Naive thymus-derived CD8-positive, alpha-beta T cell (primary cell): Measurements from ENCODE around the gene SRGAP2C. TPM values are rescaled to one million over a fixed set of nuclear protein-coding genes. Genes with fewer than 3 reads are reported as not detected.
"Not testable (repeated sequence)": the region's sequence is repeated elsewhere in the genome, so short reads cannot be mapped to it uniquely, and the experiment has no call there.

Experiments
- ATAC-seq, 2 donors: fragments of 150-1000 bp; cut with Tn5 transposase in 1 of 2; sonication (Bioruptor Pico), chemical (Tn5 transposase) in 1 of 2; 1 replicate in 1 of 2; 2 replicates in 1 of 2; pipeline ENCODE4 v1.10.0; 2021; ENCODE audit warnings: mild to moderate bottlenecking in 2 of 2, moderate library complexity in 2 of 2
- POLR2A ChIA-PET: fragments of 350-600 bp; sonication (Branson Sonifier 250); formaldehyde crosslinking; loops from one replicate; lab custom pipeline; 2021; ENCODE audit warnings: antibody characterized with exemption; lab: Charles Lee
- DNase-seq, 10 donors: peaks; one replicate each; pipeline versions ENCODE4 v3.0.0 to v3.0.0-alpha.2; 2020 to 2022
- H3K27ac Mint-ChIP-seq, 10 donors: one replicate each; pipeline ENCODE4 v1.8.0; 2020 to 2022; ENCODE audit warnings: mild to moderate bottlenecking in 10 of 10, mixed read lengths in 10 of 10, moderate library complexity in 4 of 10, inconsistent platforms in 1 of 10
- H3K27me3 Mint-ChIP-seq, 5 donors: one replicate each; pipeline ENCODE4 v1.8.0; 2021 to 2022; ENCODE audit warnings: mixed read lengths in 5 of 5
- H3K36me3 Mint-ChIP-seq, 3 donors: one replicate each; pipeline ENCODE4 v1.8.0; 2020 to 2022; ENCODE audit warnings: mixed read lengths in 3 of 3, mild to moderate bottlenecking in 2 of 3, inconsistent platforms in 1 of 3
- H3K4me1 Mint-ChIP-seq, 4 donors: one replicate each; pipeline ENCODE4 v1.8.0; 2021 to 2022; ENCODE audit warnings: mixed read lengths in 4 of 4
- H3K4me3 Mint-ChIP-seq, 10 donors: one replicate each; pipeline ENCODE4 v1.8.0; 2020 to 2022; ENCODE audit warnings: mild to moderate bottlenecking in 10 of 10, mixed read lengths in 10 of 10, moderate library complexity in 6 of 10, inconsistent platforms in 1 of 10
- H3K9me3 Mint-ChIP-seq, 9 donors: one replicate each; pipeline ENCODE4 v1.8.0; 2020 to 2022; ENCODE audit warnings: mixed read lengths in 9 of 9, mild to moderate bottlenecking in 3 of 9, inconsistent platforms in 1 of 9, moderate library complexity in 1 of 9
- polyA plus RNA-seq, 3 donors: library from polyadenylated mRNA; unstranded; fragments of 300-500 nt; fragmentation: Illumina TruSeq; gene quantifications; one replicate each; pipeline ENCODE4 v1.2.3, GENCODE V29; 2021
- total RNA-seq, 8 experiments: library from RNA in 2 of 8; stranded (reverse) in 2 of 8; gene quantifications; one replicate each; pipeline ENCODE4 v1.2.3 and lab custom pipeline; 2021 to 2026

SRGAP2C gene
- total and polyA plus RNA-seq, 5 experiments from 2014 or later = 0.73 to 14.1 (median 2.1) TPM

DNA sequence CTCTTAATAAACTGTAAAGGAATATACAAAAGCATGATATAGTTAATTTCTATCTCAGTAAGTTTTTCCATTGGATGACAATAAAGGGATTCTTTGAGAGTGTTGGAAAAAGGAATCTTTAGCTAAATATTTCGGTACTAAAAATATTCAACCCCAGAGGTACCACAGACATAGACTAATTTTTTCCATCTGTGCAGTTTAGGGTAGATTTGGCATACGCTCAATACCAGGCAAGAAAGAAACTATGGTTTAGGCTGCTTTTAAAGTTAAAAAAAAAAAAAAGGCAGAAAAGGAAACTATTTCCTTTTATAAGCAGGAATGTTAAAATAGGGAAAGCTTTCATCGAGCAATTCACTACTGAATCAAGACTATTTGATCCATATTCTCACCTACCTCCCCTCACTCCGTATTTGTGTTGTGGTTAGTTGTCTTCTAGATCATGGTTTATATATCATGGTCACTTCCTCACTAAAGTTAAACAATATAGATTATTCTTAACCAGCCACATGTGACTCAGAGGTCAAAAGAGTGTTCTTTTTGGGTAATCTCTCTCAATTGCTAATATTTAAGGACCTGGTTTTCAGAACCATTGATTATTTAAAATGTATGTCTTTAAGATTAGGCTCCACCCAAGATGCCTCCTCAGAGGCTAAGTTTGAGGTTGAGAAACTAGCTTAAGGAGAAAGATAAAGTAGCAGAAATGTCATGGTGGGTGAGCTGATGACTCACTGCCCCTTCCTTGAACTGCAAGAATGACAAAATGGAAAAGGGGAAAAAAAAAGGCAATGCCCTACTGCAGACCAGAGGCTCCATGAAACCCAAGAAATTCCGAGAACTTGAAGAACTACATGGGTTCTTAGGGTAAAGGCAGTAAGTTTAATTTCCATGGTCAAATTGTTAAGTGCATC is 20.7 kb upstream of the SRGAP2C start:
- DNase-seq, H3K36me3 Mint-ChIP-seq, H3K4me1 Mint-ChIP-seq, POLR2A ChIA-PET, H3K27me3 Mint-ChIP-seq, H3K4me3 Mint-ChIP-seq, H3K9me3 Mint-ChIP-seq, H3K27ac Mint-ChIP-seq, ATAC-seq: not testable (repeated sequence)

DNA sequence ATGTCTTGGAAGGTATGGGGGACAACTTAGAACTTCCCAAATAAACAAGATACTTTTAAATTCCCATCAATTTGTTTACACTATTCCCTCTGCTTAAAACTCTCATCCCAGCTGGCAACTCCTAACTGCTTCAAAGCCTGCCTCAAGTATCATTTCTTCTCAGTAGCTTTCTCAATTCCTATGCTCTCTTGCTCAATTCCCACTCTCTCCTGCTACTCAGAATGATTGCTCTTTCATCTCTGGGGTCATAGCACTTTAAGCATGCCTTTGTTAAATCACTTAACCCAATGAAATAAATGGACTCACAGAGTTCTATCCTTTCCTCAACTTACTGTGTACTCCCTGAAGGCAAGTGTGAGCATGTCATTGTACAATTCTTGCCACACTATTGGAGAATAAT is 19.5 kb upstream of the SRGAP2C start:
- not testable (repeated sequence) for H3K4me3 Mint-ChIP-seq, H3K9me3 Mint-ChIP-seq

DNA sequence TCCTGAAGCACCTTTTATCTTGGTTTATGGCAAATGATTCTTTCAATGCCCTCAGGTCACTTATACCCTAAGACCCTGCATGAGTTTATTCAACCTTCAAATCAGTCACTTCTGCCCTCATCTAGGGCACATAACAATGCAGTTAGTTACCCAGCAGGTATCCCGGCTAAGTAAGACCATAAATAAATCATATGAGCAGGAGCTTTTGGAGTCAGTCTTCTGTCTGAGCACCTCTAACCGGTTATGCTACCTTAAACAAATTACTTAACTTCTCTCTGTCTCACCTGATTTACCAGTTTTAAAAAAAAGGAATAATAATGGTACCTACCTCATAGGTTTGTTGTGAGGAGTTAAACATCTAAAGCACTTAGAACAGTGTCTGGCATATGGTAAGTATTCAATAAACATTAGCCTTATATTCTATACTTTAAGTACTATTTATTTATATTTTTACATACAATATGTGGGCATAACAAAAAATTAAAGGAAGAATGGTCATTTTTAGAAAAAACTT is 17.5 kb upstream of the SRGAP2C start:
- DNase-seq, H3K4me1 Mint-ChIP-seq, H3K27me3 Mint-ChIP-seq, H3K36me3 Mint-ChIP-seq, POLR2A ChIA-PET, ATAC-seq, H3K4me3 Mint-ChIP-seq, H3K27ac Mint-ChIP-seq, H3K9me3 Mint-ChIP-seq: not testable (repeated sequence)

More for the DNA sequence above, 19.5 kb upstream of the SRGAP2C start:
- H3K4me1 Mint-ChIP-seq, POLR2A ChIA-PET, ATAC-seq, H3K27me3 Mint-ChIP-seq, H3K27ac Mint-ChIP-seq, DNase-seq, H3K36me3 Mint-ChIP-seq: not testable (repeated sequence)

DNA sequence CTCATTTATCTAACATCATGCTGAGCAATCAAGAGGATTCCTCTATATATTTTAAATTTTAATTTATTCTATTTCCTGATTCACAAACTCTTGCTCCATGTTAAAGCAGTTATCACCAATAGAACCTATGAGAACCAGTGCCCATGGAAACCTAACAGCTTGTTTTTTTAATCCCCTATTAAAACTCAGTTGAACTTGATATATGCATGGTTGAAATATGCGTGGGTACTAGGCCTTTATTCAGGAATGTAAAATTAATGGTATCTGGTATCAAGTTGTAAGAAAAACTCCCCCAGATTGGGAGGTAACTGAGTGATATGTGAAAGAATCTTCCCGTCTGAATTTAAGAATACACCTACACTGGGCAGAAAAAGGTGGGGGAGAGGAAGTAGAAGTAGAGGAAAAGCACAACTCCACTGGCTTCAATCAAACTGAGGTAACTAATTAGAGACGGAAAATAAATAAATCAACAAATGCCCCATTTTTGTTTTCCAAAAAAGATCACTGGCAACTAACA is 16.6 kb upstream of the SRGAP2C start:
- H3K27ac Mint-ChIP-seq, H3K27me3 Mint-ChIP-seq, H3K9me3 Mint-ChIP-seq, H3K4me1 Mint-ChIP-seq, DNase-seq, ATAC-seq, POLR2A ChIA-PET, H3K36me3 Mint-ChIP-seq, H3K4me3 Mint-ChIP-seq: not testable (repeated sequence)

DNA sequence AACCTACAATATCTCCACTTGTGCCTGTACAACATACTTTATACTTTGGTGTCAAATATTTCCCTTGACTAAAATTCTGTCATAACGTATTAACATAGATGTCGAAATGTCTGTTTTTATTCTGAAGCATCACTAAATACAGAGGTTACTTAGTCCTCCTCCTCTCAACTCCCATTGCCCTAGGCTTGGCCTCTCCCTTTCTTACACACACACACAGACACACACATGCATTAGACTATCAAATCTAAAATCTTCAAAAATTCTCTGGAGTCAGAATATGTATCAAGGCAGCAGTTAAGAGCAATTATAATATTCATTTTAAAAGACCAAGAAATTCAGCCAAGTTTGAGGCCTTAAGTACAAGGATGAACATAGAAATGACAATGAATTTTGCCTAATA is 8.1 kb upstream of the SRGAP2C start:
- H3K27me3 Mint-ChIP-seq, DNase-seq, H3K9me3 Mint-ChIP-seq, H3K27ac Mint-ChIP-seq, H3K36me3 Mint-ChIP-seq, ATAC-seq, H3K4me3 Mint-ChIP-seq, H3K4me1 Mint-ChIP-seq, POLR2A ChIA-PET: not testable (repeated sequence)

DNA sequence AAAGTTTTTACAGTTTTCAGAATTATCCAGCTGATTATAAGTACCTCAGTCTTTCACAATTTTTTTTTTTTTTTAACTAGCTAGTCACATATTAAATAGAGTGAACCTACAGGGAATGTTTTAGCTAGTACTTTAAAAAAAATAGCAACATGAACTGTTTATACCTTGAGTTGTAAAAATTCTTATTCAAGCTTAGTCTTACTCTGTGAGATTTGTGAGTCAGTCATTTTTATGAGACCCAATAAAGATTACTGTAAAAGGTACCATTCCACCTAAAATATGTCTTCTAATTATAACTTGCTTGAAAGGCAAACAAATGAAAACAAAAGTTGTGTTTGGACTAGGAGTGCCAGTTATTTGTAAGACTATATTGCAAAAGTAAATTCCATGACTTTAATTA is 6.6 kb upstream of the SRGAP2C start:
- H3K36me3 Mint-ChIP-seq, H3K4me3 Mint-ChIP-seq, ATAC-seq, POLR2A ChIA-PET, H3K9me3 Mint-ChIP-seq, H3K27me3 Mint-ChIP-seq, H3K4me1 Mint-ChIP-seq, DNase-seq, H3K27ac Mint-ChIP-seq: not testable (repeated sequence)

DNA sequence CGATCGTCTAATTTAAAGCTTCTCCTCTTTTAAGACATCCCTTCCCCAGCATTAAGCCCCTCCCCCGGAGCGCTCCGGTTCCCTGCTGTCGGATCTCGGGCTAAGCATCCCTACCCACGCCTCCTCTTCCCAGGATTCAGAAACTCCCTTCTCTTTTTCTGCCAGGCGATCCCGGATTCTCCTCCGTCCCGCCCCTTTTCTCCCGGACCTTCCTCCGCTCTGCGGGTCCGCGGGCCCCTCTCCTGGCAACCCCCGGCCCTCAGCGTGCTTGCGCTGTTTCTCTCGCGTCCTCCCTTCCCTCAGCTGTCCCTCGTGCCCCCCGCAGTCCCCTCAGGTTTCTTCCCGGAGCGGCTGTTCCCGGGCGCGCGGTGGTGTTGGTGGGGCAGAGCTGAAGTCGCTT is 908 bp upstream of the SRGAP2C start:
- POLR2A ChIA-PET = interaction anchor here (1.0 to 1.6 kb wide), 2 partner anchors 335 to 1008 kb away, joined by 3 to 4 read pairs; partner anchors contain the start of gene SEC22B
- not testable (repeated sequence) for H3K27me3 Mint-ChIP-seq

DNA sequence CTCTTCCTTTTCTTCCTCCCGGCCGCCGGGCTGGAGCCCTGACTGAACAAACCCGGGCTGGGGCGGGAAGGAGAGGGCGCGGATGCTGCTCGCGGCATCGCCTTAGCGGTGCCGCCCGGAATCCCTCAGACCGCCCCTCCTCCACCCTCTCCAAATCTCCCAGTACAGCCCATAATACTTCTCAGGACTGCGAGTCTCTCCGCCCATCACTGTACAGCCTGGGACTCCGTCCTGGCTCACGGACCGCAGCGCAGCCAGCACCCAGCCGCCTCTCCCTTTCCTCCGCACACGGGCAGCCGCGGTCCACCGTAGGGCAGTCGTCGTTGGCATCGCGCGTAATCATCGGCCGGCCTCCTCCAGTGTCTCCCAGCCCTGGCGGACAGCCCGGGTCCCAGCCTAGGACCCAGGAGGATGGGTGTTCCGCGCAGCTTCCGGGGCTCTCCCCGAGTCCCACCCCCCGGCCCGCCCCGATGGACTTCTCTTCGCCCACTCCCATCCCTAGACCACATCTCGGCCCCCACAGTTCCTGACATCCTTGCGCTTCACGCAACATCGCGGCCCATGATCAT is 449 bp downstream of the SRGAP2C start:
- not testable (repeated sequence) for DNase-seq
- POLR2A ChIA-PET = interaction anchor here (1.6 kb wide), 1 partner anchor 334 kb away, joined by 4 read pairs; no protein-coding TSS in a partner anchor

More for the DNA sequence above, 908 bp upstream of the SRGAP2C start:
- H3K4me1 Mint-ChIP-seq, H3K36me3 Mint-ChIP-seq, ATAC-seq, H3K27ac Mint-ChIP-seq, H3K9me3 Mint-ChIP-seq: not testable (repeated sequence)
- peak overlapping the region in 1 of 10 donors; percentile 49 for H3K4me3 Mint-ChIP-seq
- DNase-seq = peak in 2 of 10 donors; percentile 3 to 27

DNA sequence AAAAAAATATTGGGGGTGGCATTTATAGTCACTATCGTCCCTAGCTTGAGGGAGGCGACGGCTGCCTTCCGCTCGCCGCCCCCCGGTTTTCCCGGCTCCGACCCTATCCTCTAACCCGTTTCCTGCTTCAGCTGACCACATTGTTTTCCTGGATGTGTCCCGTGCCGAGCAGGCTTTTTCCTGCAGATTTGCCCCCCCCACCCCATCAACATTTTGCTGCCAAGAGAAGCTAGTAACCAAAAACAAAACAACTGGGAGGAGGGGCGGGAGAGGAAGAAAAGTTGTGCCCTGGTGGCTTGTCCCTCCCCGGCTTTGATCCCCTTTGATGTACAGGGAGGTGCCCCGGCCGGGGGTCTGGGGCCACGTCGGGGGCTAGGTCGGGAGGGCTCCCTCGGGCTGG is 1.4 kb downstream of the SRGAP2C start:
- peak overlapping the region in 2 of 10 donors; percentile 71 to 77 for H3K27ac Mint-ChIP-seq
- H3K27me3 Mint-ChIP-seq, H3K4me1 Mint-ChIP-seq, POLR2A ChIA-PET, H3K9me3 Mint-ChIP-seq, ATAC-seq, H3K36me3 Mint-ChIP-seq, DNase-seq: not testable (repeated sequence)
- peak overlapping the region in 6 of 10 donors; percentile 78 to 88 (median 85) for H3K4me3 Mint-ChIP-seq

More for the DNA sequence above, 449 bp downstream of the SRGAP2C start:
- H3K4me3 Mint-ChIP-seq = peak overlapping the region; percentile 83 to 99 (median 96)
- not testable (repeated sequence) for H3K36me3 Mint-ChIP-seq, H3K9me3 Mint-ChIP-seq, H3K4me1 Mint-ChIP-seq, H3K27me3 Mint-ChIP-seq
- peak in 1 of 2 donors; percentile 1 for ATAC-seq
- peak overlapping the region in 4 of 10 donors; percentile 75 to 96 (median 89) for H3K27ac Mint-ChIP-seq

DNA sequence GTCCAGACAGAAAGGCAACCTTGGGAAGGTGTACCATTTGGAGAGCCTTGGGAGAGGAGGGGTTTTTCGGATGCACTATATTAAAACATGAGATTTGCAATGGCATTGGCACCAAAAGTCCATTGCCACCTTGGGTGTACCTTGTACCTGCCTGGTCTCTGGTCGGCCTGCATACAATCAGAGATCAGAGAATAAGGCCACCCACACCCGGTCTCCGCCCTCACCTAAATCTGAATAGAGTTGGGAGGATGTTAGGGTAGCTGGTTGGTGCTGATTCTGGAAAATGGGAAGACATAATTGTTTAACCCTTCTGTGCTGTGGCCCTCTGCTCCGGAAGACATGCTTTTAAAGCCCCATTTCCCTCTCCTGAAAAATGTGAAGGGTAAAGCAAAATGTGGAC is 3.1 kb downstream of the SRGAP2C start:
- H3K9me3 Mint-ChIP-seq, H3K4me1 Mint-ChIP-seq, H3K27me3 Mint-ChIP-seq, H3K27ac Mint-ChIP-seq, H3K36me3 Mint-ChIP-seq, POLR2A ChIA-PET, DNase-seq, ATAC-seq: not testable (repeated sequence)
- peak overlapping the region in 4 of 10 donors; percentile 37 to 62 (median 50) for H3K4me3 Mint-ChIP-seq

DNA sequence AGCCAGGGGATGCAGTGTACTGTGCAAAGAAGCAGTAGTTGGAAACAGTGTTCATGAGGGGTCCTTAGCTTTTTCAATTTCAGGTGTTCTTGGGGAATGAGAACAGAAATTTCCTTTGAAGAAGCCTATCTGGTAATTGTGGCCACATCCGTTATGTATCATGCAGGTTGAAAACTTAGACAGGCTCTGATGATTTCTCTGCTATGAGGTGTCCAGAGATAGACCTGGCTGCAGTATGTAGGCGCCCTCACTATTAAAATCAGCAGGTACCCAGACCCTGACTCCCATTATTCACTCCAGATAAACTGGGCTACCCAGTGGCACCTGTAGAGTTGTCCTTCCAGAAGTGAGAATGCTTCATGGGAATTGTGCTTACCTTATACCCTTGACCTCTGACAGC is 7.7 kb downstream of the SRGAP2C start:
- POLR2A ChIA-PET, H3K27me3 Mint-ChIP-seq, H3K4me1 Mint-ChIP-seq, DNase-seq, H3K27ac Mint-ChIP-seq, H3K9me3 Mint-ChIP-seq, H3K36me3 Mint-ChIP-seq, ATAC-seq, H3K4me3 Mint-ChIP-seq: not testable (repeated sequence)

DNA sequence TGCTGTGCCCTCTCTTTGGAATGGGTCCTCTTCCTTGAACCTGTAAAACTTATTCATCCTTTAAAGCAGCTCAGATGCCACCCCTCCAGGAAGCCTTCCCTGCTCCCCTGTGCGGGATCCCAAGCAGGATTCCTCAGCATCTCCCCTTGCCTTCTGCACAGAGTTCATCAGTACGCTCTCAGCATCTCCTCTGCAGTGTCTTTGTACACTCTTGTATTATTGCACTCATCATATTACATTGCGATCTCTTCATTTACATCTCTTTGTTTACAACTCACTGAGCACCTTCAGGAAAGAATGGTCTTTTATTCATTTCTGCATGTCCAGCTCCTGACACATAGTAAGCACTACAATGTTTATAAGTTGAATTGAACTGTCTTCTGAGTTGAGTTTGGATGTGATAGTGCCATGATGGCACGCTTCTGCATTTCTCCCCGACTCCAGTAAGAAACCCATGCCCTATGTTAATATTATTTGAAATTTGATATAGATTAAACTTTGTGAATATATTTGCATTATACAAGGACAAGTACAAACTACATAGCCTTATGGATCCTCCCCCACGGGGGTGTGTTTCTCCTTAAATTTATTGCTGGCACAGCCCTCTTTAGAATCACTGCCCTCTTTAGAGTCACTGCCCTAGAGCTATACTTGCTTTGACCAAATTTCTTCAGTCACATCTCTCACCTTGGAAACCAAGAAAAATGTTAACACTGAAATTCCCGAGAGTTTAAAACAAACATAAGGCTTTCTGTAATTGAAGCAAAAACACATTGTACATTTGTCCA is 12.5 kb downstream of the SRGAP2C start:
- DNase-seq, H3K27me3 Mint-ChIP-seq, H3K27ac Mint-ChIP-seq, H3K4me1 Mint-ChIP-seq, H3K9me3 Mint-ChIP-seq, ATAC-seq, H3K4me3 Mint-ChIP-seq, H3K36me3 Mint-ChIP-seq, POLR2A ChIA-PET: not testable (repeated sequence)
